DLD1 (cell line): ENCODE measurements around the gene CFAP54.

ENCODE experiments used
- in situ Hi-C: cut with HindIII; loops from 2 replicates; pipeline ENCODE4 v1.10.0; 2017; ENCODE audit warnings: low sequenced_read_pairs

CFAP54 gene

DNA sequence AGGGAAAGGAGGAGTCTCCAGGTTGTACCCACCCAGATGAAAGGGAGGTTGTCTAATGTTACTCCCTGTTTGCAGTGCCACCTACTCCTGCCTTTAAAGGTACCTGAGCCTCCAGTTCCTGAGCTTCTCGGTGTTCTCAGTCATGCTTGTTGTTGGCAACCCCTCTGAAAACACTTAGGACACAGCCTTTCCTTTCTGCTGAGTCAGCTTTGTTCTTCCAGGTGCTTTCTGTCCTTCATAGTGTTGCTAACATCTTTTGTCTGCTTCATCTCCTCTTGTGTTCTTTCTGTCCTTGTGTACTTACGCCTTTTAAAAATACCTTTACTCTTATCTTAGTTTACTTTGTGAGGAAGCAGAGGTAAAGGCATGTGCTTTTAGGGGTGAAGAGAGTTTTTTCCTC is 320.7 kb downstream of the CFAP54 start:
- in situ Hi-C loops = no loop called here

DNA sequence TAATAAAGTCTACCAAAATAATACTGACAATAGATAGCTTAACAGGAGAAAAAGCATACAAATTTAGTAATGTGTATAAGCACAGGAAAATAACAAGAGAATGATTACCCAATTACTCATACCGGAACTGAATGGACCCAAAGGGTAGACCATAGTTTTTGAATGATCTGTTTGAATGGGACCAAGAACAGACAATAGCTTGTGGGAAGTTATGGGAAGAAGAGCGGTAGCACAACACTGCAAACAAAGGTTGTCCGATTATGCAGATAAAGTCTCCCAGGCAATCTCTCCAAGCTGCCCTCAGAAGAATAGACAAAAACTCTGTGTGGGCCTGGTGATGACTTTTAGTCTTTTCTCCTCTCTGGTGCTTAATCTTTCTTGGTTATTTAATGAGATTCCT is 321.1 kb downstream of the CFAP54 start:
- in situ Hi-C loops = no loop called here

DNA sequence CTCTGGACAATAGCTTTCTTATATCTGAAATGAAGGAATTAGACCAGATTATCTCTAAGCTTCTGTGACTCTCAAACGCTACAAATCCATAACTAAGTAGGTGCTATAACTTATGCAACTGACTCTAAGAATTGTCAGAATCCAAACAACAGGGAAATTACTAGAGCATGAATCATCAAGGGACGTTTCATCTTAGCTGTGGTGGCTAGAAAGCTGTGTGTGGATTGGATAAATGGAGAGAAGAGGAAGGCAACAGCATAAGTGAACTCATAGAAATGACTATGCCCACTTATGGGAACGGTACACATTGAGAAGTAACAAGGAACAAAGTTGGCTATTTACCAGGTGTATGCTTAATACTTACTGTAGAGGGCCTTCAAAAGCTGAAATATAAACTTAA is 321.7 kb downstream of the CFAP54 start:
- in situ Hi-C loops = no loop called here

DNA sequence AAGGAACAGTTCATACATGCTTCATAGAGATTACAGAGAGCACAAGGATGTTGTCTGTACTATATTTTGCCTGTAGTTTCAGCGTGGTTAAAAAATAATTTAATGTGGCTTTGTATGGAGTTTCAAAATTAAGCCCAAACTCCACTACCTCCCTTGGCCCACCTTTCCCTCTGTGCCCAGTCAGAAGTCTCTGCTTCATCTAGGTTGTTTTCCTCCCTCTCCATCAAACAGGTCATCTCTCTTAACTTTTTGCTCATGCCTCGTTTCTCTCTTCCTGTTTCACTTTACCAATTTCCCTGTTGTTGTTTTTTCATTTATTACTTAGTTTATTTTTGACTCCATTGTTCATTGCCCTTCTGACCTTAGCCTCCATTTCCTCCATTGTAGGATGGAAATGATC is 322.8 kb downstream of the CFAP54 start:
- in situ Hi-C loops = no loop called here

DNA sequence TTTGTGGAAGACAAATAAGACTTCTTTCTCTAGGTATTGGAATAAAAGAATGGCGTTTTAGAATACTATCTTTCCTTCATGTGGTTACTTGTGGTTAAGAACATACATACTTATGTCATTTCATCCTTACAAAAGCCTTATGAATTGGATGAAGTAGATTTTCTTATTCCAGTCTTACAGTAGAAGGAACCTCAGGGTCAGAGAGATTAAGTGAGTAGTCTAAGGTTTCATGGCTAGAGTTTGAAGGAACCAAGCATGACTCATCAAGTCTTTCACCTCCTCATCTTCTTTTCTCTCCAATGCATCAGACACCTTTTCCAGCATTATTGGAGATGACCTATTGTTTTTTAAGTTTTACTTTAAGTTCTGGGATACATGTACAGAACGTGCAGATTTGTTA is 324.8 kb downstream of the CFAP54 start:
- in situ Hi-C loops = no loop called here

DNA sequence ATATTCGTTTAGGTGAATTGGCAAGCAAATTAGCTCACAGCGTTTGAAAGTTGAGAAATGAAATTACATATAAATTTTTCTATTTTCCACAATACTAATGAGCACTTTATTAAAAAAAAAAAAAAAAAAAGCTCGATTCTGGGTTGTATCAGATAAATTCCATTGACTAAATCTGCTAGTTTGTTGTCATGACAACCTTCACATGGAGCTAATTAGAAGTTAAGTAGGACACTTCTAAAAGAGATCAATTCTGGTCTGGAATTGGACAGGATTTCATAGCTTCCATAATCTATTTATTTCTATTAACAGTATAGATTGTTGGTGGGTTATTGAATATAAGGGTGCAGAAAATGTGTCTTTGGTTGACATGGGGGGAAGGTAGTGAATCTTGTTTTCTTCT is 332.2 kb downstream of the CFAP54 start:
- in situ Hi-C loops = no loop called here

DNA sequence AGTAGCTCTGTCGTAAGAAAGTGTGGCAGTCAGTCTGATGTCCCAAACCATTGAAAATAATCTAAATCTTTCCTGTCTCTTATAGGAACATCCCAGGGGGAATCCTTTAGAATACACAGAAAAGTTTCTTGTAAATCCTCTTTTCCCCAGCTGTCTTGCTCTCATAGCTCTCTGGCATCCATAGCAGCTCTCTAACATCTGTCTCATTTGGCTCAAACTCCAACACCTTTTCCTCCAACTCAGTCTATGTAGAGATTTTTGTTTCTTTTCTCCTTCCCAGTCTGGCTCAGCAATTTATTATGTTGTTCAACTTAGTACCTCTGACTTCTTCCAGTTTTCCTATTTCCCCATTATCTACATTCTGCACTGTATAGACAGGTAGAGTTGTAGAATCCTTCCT is 333.3 kb downstream of the CFAP54 start:
- in situ Hi-C loops = no loop called here

DNA sequence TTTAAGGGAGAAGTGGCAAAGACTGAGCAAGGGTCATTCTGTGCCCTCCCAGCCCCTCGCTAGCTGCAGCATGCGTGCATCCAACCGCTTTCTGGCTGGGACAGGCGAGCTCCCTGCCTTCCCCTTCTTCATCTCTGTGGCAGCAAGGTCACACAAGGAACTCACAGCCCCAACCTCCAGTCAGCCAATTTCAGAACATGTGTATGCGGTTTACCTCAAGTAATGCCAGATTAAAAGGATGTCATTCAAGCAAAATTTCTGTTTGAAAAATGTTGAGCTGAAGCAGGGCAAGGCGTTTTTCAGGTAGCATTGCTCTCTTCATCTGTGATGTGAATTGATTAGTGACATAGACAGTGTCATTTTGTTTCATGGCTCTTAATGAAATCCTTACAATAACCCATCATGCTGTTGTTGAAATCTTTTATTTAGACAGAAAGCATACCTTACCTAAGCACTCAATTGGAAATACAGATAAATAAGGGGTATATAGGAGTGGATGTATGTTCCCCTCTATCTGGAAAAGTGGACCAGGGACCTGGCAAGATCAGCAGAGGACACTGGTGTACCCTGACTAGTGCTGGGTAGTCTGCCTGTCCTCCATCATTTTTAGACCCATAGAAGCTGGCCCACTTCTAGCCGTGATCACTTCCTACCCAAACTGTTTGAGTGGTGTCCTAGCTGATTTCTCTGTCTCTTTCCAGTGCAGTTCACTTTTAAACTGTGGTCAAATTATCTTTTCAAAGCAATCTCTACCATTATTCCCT is 334.9 kb downstream of the CFAP54 start:
- in situ Hi-C loops = no loop called here

DNA sequence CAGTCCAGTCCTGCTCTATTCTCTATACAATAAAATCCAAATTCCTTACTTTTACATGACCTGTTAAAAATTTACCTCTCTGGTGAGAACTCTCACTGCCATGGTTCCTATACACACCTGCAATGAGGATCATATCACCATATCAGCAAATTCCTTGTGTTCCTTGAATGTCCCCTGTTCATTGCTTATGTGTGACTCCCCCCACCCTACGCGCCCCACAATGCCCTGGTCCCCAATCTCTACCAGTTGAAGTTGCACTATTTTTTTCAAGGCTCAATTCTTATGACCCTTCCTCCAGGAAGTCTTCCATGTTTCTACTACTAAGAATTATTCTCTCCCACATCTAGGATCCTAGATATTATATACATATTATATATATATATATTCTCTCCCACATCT is 335.5 kb downstream of the CFAP54 start:
- in situ Hi-C loops = no loop called here

DNA sequence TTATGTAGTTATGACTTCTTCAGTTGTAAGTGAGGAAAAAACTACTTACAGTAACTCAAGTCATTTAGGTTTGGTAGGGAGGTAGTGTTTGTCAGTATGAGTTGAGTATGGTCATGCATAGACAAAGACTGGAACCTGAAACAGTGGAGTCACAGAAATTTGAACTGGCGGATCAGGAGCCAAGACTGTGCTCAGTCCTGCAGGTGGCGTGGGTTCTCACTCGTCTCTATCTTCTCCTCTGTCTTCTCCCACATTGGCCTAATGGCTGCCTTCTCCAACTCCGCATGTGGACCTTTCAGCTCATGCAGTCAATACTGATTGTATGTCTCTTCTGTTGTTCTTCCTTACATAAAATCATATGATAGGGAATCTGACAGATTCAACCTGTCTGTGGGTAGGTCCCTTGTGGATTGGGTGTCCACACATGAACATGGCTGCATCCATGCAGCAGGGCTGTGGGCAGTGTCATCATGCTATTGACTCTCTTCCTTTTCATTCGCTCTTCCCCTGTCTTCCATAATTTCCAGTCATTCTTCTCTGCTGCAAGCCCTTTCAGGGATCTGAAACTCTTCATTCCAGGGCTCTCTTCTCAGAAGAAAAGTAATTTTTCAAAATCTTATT is 338.9 kb downstream of the CFAP54 start:
- in situ Hi-C loops = no loop called here

DNA sequence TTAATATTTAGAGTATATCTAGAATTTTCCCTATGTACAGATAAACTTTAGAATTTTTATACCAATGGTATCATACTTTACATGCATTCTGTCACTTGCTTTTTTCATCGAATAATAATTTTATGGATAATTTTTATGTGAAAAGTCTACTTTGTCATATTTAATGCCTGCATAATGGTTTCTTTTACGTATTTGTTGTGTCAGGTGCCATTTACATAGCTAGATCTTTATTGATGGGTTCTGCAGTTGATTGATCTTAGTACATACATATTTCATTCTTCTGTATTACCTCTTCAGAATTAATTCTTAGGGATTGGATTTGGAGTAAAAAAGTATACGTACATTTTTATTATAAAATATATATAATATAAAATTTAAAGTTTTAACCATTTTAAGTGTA is 340.0 kb downstream of the CFAP54 start:
- in situ Hi-C loops = no loop called here

DNA sequence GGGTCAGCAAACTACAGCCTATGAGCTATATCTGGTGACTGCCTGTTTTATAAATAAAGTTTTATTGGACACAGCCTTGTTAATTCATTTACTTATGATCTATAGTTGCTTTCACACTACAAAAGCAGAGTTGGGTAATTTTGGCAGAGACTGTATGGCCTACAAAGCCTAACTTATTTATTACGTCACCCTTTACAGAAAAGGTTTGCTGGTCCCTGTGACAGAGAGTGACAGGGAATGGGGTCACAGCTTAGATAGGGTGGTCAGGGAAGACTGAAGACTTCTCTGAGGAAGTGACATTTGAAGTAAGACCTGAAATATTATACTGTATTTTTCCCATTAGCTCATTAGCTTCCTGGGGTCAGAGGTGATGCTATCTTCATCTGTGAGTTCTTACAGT is 342.0 kb downstream of the CFAP54 start:
- in situ Hi-C loops = no loop called here

DNA sequence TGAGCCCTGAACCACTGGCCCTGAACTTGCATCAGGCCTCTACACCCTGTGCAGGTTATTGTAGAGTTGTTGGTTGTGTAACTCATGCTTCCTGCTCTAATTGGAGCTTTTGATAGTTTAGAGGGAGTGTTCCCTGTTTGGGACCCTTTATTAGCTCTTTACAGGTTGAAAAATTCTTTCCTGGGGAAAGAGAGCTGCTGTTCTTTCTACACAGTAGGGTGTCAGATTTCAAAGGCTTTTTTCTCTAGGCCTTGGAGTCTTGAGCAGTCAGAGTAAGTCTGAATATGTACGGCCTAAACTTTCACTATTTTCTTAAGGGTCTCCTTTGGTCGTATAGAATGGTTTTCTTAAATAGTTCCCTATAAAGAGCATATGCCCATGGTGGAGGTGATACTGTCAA is 356.9 kb downstream of the CFAP54 start:
- in situ Hi-C loops = no loop called here

DNA sequence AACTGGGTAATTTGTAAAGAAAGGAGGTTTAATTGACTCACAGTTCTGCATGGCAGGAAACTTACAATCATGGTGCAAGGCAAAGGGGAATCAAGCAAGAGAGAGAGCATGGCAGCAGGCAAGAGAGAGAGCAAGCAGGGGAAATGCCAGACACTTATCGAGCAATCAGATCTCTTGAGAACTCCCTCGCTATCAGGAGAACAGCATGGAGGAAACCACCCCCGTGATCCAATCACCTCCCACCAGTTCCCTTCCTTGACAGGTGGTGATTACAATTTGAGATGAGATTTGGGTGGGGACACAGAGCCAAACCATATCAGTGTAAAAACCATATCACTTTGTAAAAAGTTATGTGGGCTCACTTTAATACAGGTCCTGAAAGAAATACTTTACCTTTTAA is 361.3 kb downstream of the CFAP54 start:
- in situ Hi-C loops = no loop called here

DNA sequence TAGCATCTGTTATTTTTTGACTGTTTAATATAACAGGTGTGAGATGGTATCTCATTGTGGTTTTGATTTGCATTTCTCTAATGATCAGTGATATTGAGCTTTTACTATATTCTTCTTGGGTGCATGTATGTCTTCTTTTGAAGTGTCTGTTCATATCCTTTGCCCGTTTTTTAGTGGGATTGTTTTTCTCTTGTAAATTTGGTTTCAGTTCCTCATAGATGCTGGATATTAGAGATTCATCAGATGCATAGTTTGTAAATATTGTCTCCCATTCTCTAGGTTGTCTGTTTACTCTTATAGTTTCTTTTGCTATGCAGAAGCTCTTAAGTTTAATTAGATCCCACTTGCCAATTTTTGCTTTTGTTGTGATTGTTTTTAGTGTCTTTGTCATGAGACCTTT is 368.8 kb downstream of the CFAP54 start:
- in situ Hi-C loops = no loop called here

DNA sequence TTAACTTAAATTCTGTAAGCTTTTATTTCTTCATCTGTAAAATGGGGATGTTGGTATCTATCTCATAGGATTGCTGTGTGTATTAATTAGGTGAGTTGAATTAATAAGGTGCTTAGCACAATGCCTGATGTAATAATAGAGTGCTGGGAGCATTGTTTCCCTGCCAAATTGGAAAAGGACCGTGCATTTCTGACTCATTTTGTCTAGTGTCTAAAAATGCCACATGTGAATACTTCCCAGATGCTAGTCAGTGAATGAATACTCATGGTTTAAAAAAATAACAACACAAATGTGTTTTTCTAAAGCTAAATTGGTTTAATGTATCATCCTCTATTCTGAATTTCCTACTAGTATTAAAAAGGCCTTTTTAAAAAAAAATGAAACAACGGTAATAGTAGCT is 372.3 kb downstream of the CFAP54 start:
- in situ Hi-C loops = no loop called here

DNA sequence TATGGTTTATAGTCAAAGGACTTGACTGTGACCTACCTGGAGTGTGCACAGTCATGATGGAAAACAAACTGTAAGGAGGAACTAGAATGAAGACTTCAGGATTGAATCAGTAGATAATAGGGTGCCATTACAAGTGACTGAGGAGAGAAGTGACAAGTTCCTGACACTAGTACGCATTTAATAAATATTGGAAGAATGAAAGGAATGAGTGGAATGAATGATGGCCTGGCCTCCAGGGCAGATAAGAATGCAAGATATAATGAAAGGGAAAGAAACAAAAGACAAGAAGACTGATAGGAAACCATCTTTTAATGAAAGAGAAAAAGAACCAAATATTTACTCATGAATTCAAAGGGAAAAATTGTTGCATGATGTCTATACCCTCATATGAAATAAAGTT is 372.9 kb downstream of the CFAP54 start:
- in situ Hi-C loops = no loop called here

DNA sequence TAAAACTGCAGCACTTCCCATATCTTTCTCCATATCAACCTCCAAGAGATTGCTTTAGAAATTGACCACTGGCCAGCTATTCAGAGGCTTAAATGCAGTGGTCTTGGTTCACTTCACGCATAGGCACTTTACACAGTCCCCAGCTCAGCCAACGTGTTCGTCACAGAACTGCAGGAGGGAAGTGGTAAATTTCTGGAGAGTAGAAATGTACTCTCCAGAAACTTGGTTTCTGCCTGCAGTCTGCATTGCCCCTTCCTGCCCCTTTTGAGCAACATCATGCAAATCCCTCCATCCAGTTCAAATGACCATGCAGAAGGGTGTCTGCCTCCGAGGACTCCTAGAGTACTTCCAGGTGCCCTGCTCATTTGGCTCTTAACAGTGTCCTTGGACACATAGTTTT is 375.0 kb downstream of the CFAP54 start:
- in situ Hi-C loops = no loop called here

DNA sequence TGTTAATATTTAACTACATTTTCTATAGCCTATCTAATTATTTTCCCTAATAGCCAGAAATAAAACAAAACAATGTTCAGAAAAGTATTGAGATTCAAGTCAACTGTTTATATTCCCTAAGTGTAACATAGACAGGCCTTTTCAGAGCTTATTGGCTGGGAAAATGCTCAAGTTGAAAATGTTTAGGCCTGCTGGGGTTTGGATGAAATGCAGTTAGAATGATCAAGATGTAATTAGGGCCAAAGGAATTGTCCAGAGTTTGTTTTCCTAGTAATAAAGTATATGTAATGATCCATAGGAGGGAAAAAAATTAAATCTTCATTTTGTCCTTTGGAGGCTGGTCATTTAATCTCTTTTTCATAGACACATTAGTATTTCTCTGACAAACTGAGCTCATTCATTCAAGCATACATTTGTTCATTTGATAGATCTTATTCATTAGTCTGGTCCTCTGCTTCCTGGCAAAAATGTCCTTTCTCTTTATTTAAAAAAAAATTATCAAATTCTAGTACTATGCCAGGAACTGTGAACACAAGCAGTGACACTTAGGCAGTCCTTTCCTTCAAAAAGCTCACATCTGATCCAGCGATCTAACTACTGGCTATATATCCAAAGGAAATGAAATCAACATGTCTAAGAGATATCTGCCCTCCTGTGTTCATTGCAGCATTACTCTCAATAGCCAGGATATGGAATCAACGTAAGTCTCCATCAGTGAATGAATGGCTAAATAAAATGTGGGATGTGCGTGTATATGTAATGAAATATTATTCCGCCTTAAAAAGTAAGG is 377.6 kb downstream of the CFAP54 start:
- in situ Hi-C loops = no loop called here

DNA sequence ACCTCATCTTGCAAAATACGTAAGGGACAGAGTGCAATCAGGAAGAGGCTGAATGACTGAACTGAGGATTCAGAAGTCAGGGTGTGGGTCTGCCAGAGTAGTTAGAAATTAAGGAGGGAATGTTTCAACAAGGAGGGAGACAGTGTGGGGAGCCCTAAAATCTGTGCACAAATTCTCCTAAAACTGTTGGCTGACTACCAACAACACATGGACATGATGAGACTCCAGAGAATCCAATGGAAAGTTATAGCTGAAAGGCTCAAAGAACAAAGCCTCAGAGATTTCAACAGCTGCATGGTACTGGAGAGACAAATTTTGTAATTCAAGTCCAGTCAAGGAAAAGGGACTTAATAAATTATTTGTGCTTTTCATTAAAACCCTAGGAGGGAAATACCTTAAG is 381.6 kb downstream of the CFAP54 start:
- in situ Hi-C loops = no loop called here

DNA sequence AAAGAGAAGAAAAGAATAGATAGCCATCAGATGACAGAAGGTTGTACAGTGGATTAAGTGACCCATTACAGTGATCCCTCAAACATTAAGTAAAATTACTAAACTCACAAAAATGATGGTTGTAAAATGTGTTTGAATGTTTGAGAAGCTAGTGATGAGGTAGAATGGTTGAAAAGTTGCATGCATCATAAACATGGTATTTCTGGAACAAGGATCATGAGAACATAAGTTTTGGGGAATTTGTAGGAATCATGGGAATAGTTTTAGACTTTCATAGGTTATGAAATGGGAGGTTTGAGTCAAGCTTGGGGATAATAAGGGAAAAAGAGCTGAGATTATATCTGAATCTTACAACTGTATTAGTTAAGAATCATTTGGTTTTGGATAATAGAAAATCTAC is 383.6 kb downstream of the CFAP54 start:
- in situ Hi-C loops = no loop called here

DNA sequence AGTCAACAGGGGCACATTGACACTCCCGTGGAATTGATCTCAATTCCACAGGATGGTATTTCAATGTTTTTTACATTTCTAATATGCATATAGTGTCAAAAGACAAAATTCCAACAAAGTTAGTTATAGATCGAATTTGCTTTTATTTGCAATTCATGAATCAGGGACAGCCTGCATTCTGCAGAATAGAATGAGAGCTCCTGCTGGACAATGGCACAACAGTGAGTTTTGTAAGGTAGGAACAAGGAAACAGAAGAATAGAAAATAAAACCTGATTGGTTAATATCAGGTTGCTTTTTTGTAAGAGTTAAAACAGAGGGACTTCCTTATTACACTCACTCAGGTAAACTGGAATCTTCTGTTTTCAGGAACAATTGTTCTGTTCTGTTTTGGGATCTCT is 384.8 kb downstream of the CFAP54 start:
- in situ Hi-C loops = no loop called here
